HepG2 (cell line): ENCODE measurements around the gene TFAP2E. TPM values are rescaled to one million over a fixed set of nuclear protein-coding genes. Genes with fewer than 3 reads are reported as not detected.

Experiments used
- HOXA5 ChIP-seq: sonication (generic); formaldehyde crosslinking; IDR thresholded peaks from 2 replicates; pipeline ENCODE4 v1.4.0; 2020; ENCODE audit warnings: missing genetic modification reagents
- KDM5A ChIP-seq: fragments of 200-600 bp; sonication (generic); IDR thresholded peaks from 2 replicates; pipeline ENCODE4 v1.7.0; 2018; ENCODE audit warnings: antibody characterized with exemption, mild to moderate bottlenecking, low read length, borderline replicate concordance
- MAFG ChIP-seq: sonication (generic); formaldehyde crosslinking; IDR thresholded peaks from 2 replicates; pipeline ENCODE4 v1.5.1; 2020; ENCODE audit warnings: mild to moderate bottlenecking, missing genetic modification reagents
- PHF8 ChIP-seq: sonication (generic); formaldehyde crosslinking; IDR thresholded peaks from 2 replicates; pipeline ENCODE4 v1.5.0; 2020; ENCODE audit warnings: missing genetic modification reagents
- ZBTB20 ChIP-seq: sonication (generic); formaldehyde crosslinking; IDR thresholded peaks from 2 replicates; pipeline ENCODE4 v1.8.1; 2023; ENCODE audit warnings: missing genetic modification reagents, low read depth, mild to moderate bottlenecking, borderline replicate concordance
- ZBTB40 ChIP-seq, 2 experiments: fragments of 450-650 bp in 1 of 2; sonication (generic) in 1 of 2; formaldehyde crosslinking in 1 of 2; IDR thresholded peaks; 2 replicates each; pipeline versions ENCODE4 v1.6.1 to v1.8.0; 2016 to 2022; ENCODE audit warnings: antibody characterized with exemption in 1 of 2, mild to moderate bottlenecking in 1 of 2, missing genetic modification reagents in 1 of 2
- ZNF614 ChIP-seq: IDR thresholded peaks from 2 replicates; pipeline ENCODE4 v1.6.1; 2018; ENCODE audit warnings: missing biosample characterization, missing genetic modification reagents, inconsistent platforms, borderline replicate concordance
- ZSCAN31 ChIP-seq: sonication (generic); formaldehyde crosslinking; IDR thresholded peaks from 2 replicates; pipeline ENCODE4 v1.5.0; 2020; ENCODE audit warnings: low read depth, mild to moderate bottlenecking, missing genetic modification reagents
- polyA plus RNA-seq, 8 experiments: library from polyadenylated mRNA; depleted of rRNA in 3 of 8; stranded (reverse) in 7 of 8; unstranded in 1 of 8; fragments of >200 nt; fragmentation: Illumina TruSeq in 4 of 8; extraction: Trizol in 4 of 8; gene quantifications; 2 replicates each; pipeline versions ENCODE4 v1.2.1 to v1.2.3, GENCODE V29; 2011 to 2016; ENCODE audit warnings: low read depth in 4 of 8, missing spikeins in 1 of 8, mixed read lengths in 1 of 8; ENCODE audit not compliant: insufficient read depth in 1 of 8
- total RNA-seq, 5 experiments: library from RNA; depleted of rRNA; stranded (reverse); fragments of >200 nt; fragmentation: Illumina TruSeq; extraction: Trizol; gene quantifications; 2 replicates each; pipeline ENCODE4 v1.2.3, GENCODE V29; 2016; ENCODE audit warnings: low read depth in 1 of 5
- TF ChIP-seq, protein P1 (sequence below), 2 experiments: fragments of 450-650 bp in 1 of 2; sonication (generic) in 1 of 2; formaldehyde crosslinking; IDR thresholded peaks; 2 replicates each; pipeline versions ENCODE4 v1.5.0 to v1.8.0; 2020 to 2022; ENCODE audit warnings: mild to moderate bottlenecking in 1 of 2, missing genetic modification reagents in 1 of 2
- TF ChIP-seq, protein P2 (sequence below): sonication (generic); formaldehyde crosslinking; IDR thresholded peaks from 2 replicates; pipeline ENCODE4 v1.5.0; 2020; ENCODE audit warnings: mild to moderate bottlenecking, missing genetic modification reagents, borderline replicate concordance
- TF ChIP-seq, protein P3 (sequence below): IDR thresholded peaks from 2 replicates; pipeline ENCODE4 v1.6.1; 2012; ENCODE audit warnings: low read depth, low read length, improper control_type of control experiment

The TFAP2E gene
- total and polyA plus RNA-seq, 2 of the 13 experiments (the other 11 are each of a cell fraction or from before 2014, with no cell fraction given) = 0.31 to 0.41 TPM

- TF ChIP-seq, protein P1, sequence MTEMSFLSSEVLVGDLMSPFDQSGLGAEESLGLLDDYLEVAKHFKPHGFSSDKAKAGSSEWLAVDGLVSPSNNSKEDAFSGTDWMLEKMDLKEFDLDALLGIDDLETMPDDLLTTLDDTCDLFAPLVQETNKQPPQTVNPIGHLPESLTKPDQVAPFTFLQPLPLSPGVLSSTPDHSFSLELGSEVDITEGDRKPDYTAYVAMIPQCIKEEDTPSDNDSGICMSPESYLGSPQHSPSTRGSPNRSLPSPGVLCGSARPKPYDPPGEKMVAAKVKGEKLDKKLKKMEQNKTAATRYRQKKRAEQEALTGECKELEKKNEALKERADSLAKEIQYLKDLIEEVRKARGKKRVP (CRISPR knock-in tag; IDR thresholded peaks at IDR 0.05) = peak in 1 of 2 experiments; percentile 21; a peak in 1 of 4 replicates
- TF ChIP-seq ZBTB20 (CRISPR knock-in tag) (peak; percentile 64; the same call in 1 of the 2 replicates), HOXA5 (CRISPR knock-in tag) (peak; percentile 84), ZNF614 (CRISPR knock-in tag) (0 out of 2 replicates have a peak, but pooled peaks have one; percentile 56), ZSCAN31 (CRISPR knock-in tag) (peak; percentile 81), KDM5A (peak; percentile 94), PHF8 (CRISPR knock-in tag) (peak; percentile 96), MAFG (no peak), ZBTB40 (IDR thresholded peaks at IDR 0.05) (no peak), ZBTB40 (CRISPR knock-in tag; IDR thresholded peaks at IDR 0.05) (peak; percentile 49; the same call in 1 of the 2 replicates)
- TF ChIP-seq, protein P2, sequence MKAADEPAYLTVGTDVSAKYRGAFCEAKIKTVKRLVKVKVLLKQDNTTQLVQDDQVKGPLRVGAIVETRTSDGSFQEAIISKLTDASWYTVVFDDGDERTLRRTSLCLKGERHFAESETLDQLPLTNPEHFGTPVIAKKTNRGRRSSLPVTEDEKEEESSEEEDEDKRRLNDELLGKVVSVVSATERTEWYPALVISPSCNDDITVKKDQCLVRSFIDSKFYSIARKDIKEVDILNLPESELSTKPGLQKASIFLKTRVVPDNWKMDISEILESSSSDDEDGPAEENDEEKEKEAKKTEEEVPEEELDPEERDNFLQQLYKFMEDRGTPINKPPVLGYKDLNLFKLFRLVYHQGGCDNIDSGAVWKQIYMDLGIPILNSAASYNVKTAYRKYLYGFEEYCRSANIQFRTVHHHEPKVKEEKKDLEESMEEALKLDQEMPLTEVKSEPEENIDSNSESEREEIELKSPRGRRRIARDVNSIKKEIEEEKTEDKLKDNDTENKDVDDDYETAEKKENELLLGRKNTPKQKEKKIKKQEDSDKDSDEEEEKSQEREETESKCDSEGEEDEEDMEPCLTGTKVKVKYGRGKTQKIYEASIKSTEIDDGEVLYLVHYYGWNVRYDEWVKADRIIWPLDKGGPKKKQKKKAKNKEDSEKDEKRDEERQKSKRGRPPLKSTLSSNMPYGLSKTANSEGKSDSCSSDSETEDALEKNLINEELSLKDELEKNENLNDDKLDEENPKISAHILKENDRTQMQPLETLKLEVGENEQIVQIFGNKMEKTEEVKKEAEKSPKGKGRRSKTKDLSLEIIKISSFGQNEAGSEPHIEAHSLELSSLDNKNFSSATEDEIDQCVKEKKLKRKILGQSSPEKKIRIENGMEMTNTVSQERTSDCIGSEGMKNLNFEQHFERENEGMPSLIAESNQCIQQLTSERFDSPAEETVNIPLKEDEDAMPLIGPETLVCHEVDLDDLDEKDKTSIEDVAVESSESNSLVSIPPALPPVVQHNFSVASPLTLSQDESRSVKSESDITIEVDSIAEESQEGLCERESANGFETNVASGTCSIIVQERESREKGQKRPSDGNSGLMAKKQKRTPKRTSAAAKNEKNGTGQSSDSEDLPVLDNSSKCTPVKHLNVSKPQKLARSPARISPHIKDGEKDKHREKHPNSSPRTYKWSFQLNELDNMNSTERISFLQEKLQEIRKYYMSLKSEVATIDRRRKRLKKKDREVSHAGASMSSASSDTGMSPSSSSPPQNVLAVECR (CRISPR knock-in tag) = peak; percentile 96
- TF ChIP-seq, protein P3, sequence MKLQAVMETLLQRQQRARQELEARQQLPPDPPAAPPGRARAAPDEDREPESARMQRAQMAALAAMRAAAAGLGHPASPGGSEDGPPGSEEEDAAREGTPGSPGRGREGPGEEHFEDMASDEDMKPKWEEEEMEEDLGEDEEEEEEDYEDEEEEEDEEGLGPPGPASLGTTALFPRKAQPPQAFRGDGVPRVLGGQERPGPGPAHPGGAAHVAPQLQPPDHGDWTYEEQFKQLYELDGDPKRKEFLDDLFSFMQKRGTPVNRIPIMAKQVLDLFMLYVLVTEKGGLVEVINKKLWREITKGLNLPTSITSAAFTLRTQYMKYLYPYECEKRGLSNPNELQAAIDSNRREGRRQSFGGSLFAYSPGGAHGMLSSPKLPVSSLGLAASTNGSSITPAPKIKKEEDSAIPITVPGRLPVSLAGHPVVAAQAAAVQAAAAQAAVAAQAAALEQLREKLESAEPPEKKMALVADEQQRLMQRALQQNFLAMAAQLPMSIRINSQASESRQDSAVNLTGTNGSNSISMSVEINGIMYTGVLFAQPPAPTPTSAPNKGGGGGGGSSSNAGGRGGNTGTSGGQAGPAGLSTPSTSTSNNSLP = no peak
These were observed 68.2 kb downstream of the TFAP2E start, which contains the start of gene PSMB2 (continued) for GRCh38 chr1:35641233-35641866.
